Upper lobe of left lung (tissue), 4 donors: ENCODE results near the gene RNF7.

ENCODE experiments used
- CTCF ChIP-seq, 6 experiments: fragments of 450-650 bp in 4 of 6; fragments of 200-600 bp in 2 of 6; sonication (generic) in 2 of 6; IDR thresholded peaks; one replicate each; pipeline ENCODE4 v1.5.1; 2016 to 2019; ENCODE audit warnings: antibody characterized with exemption in 6 of 6
- POLR2AphosphoS5 ChIP-seq, 2 donors: sonication (generic); formaldehyde crosslinking; IDR thresholded peaks; one replicate each; pipeline ENCODE4 v1.5.1; 2017; ENCODE audit warnings: antibody characterized with exemption in 2 of 2

- no peak for TF ChIP-seq POLR2AphosphoS5 (IDR thresholded peaks at IDR 0.05)
- no peak for TF ChIP-seq CTCF (IDR thresholded peaks at IDR 0.05)
These were observed 46.4 kb downstream of the RNF7 start for GRCh38 chr3:141784531-141784930.
